Stimulated activated CD4-positive, alpha-beta T cell treated with anti-CD3 and anti-CD28 coated beads, Interleukin-1b, Interleukin-23, amount 100 ng/mL, for 4 hours (primary cell): ENCODE data around the gene KCTD15.
A peak's percentile ranks its signal among the peaks of the same experiment; 100 is the strongest.
"Not testable (repeated sequence)": the region's sequence is repeated elsewhere in the genome, so short reads cannot be mapped to it uniquely, and the experiment has no call there.

Source experiments
- DNase-seq, 2 donors: peaks; one replicate each; pipeline ENCODE4 v3.0.0-alpha.2; 2020; ENCODE audit warnings: low read depth in 2 of 2

KCTD15 gene

DNA sequence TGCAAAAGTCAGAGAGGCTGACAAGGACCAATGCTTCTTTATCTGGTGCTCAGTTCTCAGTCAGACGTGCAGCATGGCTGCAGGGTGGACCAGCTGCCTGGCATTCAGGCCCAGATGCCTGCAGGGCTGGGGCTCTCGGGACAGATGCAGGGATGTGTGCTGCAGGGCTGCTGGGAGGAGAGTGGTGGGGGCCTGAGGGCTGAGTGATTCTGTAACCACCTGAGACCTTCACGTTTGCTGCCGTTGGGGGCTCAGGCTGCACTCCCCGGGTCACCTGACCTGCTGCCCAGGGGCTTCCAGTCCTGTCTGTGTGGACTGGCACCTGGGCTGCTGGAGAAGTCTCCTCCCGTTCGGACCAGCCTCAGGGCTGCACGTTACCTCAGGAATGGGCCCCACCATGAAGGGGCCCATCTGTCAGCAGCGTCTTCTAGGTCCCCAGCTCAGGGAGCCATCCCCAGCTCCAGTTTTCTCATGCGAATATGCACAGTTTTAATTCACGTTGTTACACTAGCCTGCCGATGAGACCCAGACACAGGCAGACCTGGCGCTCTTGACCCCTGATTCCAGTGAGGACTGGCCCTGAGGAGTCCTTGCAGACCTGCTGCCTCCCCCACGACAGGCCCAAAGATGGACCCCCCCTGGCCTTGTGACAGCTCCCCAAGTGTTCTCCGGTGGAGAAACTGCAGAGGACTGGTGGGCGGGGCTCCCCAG, 16.9 kb downstream of the KCTD15 start:
- no peak for DNase-seq

DNA sequence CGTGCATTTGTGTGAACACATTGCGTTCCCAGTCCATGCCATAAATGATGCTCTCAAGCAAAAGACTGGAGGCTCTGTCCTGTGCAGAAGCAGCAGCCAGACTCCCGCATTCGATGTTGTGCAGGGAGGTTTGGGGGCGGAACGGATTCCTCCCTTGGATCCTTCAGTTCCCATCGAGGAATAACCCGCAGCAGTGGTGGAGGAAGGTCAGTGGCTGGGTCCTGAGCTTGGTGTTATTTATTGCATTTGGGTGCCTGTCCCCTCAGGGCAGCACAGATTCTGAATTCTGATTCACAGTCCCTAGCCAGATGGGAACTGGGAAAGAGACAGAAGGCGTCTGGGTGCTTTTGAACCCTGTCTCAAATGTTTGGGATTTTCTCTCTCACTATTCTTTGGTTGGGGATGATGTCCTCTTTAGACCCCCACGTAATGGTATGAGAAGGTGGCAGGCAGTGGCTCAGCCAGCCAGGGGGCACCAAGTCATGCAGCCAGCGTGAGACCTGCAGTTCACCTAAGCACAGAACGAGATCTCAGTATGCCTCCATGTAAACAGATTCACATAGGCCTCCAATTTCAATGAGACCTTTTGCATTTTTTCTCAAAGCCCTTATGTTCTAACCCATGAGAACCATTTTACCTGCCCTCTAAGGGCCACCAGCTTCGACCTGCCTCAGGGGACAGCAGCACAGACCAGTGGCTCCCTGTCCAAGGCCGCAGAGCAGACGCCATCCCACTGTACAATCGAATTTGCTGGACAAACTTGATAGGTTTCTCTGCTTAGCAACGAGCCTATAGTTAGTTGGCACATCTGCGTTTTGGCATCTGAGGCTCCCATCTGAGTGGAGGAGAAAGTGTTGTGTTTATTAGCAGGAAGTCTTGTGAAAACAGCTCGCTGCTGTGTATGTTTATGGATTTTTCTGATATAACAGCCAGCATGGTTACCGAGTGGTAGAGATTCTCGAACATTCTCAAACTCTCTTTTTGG, 17.8 kb downstream of the KCTD15 start:
- DNase-seq: no peak

GRCh38 chr19:33815380-33816340, 19.0 kb downstream of the KCTD15 start:
- DNase-seq: no peak

DNA sequence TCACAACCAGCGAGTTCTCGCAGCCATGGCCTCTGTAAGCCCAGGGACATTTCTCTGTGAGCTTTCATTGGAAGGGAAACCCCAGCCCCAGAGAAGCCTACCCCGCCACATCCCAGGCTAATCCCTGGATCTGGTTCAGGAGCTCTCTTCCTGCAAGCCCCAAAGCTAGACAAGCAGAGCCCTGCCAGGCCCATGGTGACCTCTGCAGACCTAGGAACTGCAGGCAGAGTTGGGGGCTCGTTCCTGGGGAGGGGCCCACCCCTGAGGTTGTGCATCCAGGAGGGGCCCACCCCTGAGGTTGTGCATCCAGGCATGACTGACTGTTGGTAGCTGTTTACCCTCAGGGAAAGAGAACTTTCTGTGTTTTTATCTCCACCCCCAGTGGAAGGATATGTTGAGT, 21.7 kb downstream of the KCTD15 start:
- DNase-seq: no peak

DNA sequence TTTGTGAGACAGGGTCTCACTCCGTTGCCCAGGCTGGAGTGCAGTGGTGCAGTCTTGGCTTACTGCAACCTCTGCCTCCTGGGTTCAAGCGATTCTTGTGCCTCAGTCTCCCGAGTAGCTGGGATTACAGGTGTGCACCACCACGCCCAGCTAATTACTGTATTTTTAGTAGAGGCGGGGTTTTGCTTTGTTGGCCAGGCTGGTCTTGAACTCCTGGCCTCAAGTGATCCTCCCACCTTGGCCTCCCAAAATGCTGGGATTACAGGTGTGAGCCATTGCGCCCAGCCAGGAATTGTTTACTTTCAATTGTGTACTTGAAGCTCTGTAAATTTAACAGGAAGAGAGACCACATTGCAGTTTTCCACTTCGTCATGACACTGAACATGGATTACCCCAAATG, 22.4 kb downstream of the KCTD15 start:
- DNase-seq: not testable (repeated sequence)

DNA sequence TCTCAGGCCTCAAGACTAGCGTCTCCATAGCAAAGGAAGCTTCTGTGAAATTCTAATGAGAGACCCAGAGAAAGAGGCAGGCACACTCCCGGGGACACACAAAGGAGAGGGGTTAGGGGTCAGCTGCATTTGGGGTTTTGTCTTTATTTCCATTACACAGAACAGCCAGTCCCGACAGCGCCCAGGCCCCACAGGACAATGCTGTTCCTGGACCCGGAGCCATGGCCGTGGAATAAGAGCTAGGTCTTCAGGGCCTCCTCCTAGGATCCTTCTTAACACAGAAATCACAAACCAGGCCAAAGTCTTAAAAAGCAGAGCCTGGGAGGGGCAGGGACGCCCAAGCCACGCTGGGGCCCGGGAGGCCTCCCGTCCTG, 22.8 kb downstream of the KCTD15 start:
- no peak for DNase-seq

DNA sequence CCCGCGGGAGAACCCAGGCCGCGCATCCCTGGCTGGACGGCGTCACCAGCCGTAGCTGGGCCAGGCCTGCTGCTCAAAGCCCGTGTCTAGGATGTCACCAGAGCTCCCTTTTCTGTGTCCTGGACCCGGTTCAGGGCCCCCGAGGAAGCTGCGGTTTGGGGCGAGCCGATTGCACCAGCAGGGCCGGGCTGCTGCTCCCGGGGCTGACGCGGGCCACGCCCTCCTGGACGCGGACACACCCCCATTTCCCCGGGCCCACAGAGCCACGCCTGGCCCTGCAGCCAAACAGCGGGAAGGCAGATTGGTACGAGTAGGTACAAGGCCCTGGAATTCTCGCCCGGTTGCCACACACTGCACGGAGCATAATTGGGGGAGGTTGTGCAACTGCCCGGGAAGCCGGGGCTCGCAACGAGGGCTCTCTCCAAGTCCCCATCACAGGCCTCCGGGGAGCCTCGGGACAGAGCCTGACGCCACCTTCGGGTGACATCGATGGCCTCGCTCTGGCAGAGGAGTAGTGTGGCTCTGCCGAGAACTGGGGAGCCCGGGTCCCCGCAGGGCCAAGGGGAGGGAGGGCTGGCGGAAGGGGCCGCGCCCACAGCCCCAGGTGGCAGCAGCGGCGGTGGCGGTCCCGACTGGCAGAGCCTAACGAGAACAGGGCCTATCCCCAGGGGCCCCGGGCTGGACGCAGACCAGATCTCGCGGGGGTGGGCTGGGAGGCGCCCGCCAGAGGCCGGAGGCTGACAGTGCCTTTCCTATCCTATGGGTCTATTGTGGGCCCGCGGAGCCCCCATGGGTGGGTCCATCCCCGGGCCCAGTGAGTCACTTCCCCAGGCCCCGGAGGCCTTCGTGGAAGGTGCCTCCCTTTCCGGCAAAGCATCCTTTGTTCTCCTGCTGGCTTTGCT, 23.5 kb downstream of the KCTD15 start:
- peak in 1 of 2 donors; percentile 36 for DNase-seq

GRCh38 chr19:33821871-33822270, 25.2 kb downstream of the KCTD15 start:
- DNase-seq: no peak

DNA sequence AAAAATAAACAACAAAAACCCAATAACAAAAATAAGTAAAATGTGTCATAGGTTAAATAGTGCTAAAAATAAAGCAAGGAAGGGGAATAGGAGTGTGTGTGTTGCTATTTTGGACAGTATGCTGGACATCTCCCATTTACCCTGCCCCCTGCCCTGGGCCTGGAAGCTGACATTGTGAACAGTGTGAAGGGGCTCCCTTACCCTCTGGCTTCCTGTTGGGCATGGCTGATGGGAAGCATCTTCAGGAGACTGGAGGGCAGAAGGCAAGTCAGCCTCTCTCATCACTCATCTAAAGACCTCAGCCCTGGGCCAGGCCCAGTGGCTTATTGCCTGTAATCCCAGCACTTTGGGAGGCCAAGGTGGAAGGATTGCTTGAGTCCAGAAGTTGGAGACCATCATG, 26.7 kb downstream of the KCTD15 start:
- no peak for DNase-seq

DNA sequence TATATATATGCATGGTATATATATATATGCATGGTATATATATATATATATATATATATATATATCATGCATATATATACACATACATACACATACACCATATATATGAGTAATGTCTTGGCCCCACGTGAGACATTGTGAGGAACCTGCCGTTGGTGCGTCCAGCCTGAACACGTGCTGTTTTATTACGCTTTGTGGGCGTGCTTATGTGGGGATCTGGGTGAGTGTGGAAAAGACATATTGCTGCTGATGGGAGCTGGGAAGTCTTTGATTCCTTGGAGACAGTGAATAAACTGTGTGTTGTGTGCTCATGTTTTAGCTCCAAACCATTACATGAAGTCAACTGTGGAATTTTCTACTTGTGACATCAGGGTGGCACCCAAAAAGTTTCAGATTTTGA, 28.9 kb downstream of the KCTD15 start:
- no peak for DNase-seq

GRCh38 chr19:33826521-33826920, 29.9 kb downstream of the KCTD15 start:
- no peak for DNase-seq

DNA sequence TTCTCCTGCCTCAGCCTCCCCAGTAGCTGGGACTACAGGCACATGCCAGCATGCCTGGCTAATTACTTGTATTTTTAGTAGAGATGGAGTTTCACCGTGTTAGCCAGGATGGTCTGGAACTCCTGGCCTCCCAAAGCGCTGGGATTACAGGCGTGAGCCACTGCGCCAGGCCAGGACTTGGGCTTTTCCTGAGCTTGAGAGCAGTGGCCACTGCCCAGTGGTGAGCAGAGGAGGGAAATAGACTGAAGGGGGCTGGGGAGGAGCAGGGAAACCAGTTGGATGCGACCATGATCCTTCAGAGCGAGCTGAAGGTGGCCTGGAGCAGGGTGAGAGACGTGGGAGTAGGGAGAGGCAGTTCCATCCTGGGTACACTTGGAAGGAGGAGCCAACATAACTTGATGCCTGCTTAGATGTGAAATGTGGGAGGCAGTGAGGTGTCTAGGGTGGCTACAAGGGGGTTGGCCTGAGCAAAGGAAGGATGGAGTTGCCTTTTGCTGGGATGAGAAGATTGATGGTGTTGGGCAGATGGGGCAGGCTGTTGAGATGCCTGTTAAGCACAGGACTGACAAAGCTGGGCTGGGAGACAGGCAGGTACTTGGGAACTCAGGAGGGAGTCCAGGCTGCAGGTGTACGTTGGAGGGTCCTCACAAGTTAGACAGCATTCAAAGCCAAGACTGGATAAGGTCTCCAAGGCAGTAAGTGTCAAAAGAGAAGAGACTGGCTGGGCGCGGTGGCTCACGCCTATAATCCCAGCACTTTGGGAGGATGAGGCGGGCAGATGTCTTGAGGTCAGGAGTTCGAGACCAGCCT, 31.8 kb downstream of the KCTD15 start:
- DNase-seq: no peak

- no peak for DNase-seq
Observed at GRCh38 chr19:33830264-33830663, 33.6 kb downstream of the KCTD15 start.

GRCh38 chr19:33831825-33832224, 35.2 kb downstream of the KCTD15 start:
- no peak for DNase-seq

DNA sequence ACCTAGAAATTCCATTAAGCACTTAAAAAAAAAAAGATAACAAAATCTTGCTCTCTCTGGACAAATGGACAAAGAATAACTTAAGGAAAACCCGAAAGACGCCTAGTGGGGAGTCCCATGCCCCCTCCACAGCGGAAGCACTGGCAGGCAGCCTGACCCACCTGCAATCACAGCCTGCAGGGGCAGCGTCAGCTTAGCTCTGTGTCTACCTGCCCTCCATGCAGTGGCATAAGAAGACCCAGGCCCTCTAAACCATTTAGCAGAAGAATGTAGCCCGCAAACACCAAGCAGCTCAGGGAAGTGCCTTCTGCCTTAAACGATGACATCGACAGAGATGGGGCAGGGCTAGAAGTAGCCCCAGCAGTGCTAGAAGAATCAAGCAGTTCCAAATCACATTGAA, 36.0 kb downstream of the KCTD15 start:
- no peak for DNase-seq

- no peak for DNase-seq
Observed at GRCh38 chr19:33840382-33840781, 43.7 kb downstream of the KCTD15 start.

GRCh38 chr19:33840783-33841182, 44.1 kb downstream of the KCTD15 start:
- no peak for DNase-seq

- no peak for DNase-seq
Observed at GRCh38 chr19:33841685-33842084, 45.0 kb downstream of the KCTD15 start.

DNA sequence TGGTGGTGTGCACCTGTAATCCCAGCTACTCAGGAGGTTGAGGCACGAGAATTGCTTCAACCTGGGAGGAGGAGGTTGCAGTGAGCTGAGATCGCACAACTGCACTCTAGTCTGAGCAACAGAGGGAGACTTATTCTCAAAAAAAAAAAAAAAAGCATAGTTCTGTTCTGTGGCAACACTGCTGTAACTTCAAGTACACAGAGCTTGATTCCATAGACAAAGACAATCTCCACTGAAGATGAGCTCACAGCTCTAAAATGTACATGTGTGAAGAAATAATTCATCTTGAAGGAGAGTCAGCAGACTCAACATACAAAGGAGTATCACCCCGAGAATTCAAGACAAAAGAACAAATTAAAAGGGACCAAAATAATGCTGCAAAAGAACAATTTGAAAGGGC, 47.8 kb downstream of the KCTD15 start:
- no peak for DNase-seq

DNA sequence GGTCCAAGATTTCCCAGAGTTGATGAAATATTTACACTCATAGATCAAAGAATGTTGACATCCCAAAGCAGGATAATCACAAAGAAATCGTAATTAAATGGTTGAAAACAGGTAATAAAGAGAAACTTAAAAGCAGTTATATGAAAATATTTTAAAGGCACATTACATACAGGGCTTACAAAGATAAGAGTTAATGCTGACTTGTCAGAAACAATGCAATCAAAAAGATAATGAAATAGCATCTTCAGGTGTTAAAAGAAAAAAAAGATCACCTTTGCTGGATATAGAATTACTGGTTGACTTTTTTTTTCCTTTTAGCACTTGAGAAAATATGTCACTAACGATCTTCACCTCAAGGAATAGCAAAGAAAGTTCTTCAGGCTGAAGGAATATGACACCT, 48.8 kb downstream of the KCTD15 start:
- no peak for DNase-seq
